Measurements from ENCODE around the gene KMT2B. TPM values are rescaled to one million over a fixed set of nuclear protein-coding genes. Genes with fewer than 3 reads are reported as not detected.

The KMT2B gene, protein sequence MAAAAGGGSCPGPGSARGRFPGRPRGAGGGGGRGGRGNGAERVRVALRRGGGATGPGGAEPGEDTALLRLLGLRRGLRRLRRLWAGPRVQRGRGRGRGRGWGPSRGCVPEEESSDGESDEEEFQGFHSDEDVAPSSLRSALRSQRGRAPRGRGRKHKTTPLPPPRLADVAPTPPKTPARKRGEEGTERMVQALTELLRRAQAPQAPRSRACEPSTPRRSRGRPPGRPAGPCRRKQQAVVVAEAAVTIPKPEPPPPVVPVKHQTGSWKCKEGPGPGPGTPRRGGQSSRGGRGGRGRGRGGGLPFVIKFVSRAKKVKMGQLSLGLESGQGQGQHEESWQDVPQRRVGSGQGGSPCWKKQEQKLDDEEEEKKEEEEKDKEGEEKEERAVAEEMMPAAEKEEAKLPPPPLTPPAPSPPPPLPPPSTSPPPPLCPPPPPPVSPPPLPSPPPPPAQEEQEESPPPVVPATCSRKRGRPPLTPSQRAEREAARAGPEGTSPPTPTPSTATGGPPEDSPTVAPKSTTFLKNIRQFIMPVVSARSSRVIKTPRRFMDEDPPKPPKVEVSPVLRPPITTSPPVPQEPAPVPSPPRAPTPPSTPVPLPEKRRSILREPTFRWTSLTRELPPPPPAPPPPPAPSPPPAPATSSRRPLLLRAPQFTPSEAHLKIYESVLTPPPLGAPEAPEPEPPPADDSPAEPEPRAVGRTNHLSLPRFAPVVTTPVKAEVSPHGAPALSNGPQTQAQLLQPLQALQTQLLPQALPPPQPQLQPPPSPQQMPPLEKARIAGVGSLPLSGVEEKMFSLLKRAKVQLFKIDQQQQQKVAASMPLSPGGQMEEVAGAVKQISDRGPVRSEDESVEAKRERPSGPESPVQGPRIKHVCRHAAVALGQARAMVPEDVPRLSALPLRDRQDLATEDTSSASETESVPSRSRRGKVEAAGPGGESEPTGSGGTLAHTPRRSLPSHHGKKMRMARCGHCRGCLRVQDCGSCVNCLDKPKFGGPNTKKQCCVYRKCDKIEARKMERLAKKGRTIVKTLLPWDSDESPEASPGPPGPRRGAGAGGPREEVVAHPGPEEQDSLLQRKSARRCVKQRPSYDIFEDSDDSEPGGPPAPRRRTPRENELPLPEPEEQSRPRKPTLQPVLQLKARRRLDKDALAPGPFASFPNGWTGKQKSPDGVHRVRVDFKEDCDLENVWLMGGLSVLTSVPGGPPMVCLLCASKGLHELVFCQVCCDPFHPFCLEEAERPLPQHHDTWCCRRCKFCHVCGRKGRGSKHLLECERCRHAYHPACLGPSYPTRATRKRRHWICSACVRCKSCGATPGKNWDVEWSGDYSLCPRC (N-terminal part only)
- total RNA-seq: 28.0 TPM

DNA sequence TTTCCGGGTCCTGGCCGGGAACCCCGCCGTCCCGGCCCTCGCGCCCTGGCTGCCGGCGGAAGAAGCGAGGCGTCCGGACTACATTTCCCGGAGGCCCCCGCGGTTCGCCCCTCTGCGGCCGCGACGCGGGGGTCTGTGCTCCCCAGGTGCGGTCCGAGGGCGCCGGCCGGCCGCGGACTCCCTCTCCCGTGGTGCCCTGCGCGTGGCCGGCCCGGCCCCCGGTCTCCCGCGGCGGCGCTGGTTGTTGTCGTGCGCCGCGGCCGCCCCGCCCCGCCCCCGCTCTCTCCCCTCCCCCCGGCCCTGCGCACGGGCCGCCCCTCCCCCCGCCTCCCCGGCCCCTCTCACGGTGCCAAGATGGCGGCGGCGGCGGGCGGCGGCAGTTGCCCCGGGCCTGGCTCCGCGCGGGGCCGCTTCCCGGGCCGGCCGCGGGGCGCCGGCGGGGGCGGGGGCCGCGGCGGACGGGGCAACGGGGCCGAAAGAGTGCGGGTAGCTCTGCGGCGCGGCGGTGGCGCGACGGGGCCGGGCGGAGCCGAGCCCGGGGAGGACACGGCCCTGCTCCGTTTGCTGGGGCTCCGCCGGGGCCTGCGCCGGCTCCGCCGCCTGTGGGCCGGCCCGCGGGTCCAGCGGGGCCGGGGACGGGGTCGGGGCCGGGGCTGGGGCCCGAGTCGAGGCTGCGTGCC, at the start of gene KMT2B:
KMT2B (plus strand) TSS at position 339 of the 680 bp plus-strand sequence; CDS start at position 355, 16 bp downstream.

DNA sequence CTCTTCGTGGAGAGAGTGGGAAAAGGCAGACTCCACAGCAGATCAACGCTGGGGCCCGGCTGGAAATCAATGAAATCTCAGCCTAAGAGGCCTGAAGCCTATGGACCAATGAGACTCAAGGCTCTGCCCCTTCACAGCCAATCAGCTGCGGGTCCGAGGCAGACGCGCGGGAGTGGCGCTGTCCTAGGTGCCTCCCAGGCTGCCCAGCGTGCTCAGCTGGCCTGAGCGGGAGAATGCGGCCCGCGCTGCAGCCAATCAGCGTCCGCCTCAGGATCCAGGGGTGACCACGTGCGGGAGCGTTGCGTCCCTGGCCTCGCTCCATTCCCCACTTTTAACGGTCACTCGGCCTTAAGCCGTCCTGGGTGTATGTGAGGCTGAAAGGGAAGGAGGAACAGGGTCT, 13.6 kb upstream of the KMT2B start, which contains the start of gene ZBTB32:
ZBTB32 (plus strand) TSS at position 341 of the 400 bp plus-strand sequence. CDS start 10,069 bp downstream, outside the sequence.

DNA sequence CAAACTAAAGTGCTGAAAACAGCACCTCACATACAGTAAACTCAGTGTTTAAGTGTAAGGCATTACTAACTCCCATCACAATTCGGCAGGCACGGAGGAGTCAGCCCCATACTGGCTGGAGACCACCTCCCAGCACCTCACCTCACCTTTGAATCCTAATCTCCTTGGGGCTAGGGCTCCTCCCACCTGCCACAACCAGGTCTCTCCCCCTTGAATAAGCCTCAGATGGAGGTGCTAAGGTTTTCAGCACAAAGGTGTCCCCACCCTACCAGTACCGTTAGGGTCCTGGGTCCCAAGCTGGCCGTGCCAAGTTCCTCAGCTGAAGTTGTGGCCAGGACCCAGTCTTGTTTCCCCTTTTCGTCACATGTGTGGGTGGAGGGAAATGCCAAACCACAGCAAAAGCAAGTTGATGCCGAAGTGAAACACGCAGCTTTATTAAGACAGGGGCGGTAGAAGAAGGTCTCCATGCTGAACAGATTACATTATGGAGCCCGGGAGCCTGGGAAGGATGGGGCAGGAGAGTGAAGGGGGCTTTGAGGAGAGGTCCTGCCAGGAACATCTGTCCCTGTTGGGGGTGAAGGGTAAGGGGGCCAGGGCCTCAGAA, 24.4 kb downstream of the KMT2B start, which contains the start of gene IGFLR1:
IGFLR1 (minus strand) TSS at position 332 of the 604 bp plus-strand sequence. CDS start 1,272 bp downstream, outside the sequence.

DNA sequence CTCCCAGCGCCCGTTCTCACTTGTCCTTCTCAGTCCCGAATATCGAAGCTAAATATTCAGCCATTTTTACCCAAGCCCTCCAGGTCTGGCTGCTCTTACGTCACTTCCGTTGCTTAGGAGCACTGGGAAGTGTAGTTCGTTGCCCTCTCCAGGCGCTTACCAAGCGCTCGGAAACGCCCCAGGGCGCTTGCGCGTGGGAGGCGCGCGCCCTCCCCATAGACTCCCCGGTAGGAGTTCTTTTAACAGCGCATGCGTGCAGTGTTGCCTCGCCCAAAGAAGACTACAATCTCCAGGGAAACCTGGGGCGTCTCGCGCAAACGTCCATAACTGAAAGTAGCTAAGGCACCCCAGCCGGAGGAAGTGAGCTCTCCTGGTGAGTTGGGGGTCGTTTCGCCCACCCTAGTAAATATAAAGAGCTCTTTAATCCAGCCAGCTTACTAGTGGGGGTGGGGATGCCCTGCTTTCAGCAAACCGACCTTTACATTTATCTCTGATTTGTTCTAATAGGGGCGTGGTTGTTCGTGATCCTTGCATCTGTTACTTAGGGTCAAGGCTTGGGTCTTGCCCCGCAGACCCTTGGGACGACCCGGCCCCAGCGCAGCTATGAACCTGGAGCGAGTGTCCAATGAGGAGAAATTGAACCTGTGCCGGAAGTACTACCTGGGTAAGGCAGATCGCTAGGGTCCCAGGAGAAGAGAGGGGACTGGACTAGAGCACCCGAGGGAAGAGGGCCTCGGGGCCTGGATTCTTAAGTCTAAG, 27.7 kb downstream of the KMT2B start, which contains the start of the genes PSENEN and U2AF1L4:
PSENEN (plus strand) TSS at position 324 of the 759 bp plus-strand sequence; CDS start at position 604, 280 bp downstream.
U2AF1L4 (minus strand) TSS at position 91 of the 759 bp plus-strand sequence; CDS start at position 64, 27 bp downstream.

DNA sequence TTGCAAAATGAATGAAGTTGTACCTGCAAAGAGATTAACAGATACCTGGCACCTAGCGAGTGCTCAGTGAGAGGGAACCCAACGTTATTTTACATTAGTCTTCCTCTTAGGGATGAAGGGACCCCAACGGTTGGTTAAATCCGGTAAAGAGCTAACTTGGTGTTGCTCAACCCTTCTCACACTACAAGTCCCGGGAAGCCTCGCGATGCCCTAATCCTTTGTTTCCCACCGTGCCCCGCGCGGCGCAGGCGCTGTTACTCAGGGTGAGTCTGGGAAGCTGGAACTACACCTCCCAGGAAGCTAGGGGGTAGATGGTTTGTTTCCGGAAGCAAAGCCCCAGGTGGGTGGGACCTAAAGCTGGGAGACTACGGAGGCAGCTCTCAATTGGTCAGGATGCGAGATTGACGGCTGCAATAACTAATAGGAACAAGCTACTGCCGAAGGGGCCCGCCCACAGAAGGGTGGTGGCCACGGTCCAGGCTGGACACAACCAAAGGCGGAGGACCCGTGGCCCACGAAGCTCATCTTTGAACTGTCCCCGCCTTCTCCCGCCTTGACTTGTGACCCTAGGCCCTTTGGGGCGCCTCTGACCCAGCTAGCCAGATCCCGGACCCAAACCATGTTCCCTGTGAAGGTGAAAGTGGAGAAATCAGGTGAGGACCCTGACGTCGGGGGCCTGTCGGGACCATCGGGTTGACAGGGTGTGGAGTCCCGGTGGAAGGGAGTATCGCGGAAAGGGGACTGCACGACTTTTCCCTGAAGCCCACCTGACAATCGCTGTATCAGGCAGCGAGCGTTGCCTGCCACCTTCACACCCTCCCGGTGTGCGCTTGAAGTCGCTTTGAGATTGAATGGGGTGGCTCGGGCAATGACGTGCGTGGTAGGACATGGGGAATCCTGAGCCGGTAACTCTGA, 30.6 kb downstream of the KMT2B start, which contains the start of gene LIN37:
LIN37 (plus strand) TSS at position 471 of the 915 bp plus-strand sequence; CDS start at position 620, 149 bp downstream.

DNA sequence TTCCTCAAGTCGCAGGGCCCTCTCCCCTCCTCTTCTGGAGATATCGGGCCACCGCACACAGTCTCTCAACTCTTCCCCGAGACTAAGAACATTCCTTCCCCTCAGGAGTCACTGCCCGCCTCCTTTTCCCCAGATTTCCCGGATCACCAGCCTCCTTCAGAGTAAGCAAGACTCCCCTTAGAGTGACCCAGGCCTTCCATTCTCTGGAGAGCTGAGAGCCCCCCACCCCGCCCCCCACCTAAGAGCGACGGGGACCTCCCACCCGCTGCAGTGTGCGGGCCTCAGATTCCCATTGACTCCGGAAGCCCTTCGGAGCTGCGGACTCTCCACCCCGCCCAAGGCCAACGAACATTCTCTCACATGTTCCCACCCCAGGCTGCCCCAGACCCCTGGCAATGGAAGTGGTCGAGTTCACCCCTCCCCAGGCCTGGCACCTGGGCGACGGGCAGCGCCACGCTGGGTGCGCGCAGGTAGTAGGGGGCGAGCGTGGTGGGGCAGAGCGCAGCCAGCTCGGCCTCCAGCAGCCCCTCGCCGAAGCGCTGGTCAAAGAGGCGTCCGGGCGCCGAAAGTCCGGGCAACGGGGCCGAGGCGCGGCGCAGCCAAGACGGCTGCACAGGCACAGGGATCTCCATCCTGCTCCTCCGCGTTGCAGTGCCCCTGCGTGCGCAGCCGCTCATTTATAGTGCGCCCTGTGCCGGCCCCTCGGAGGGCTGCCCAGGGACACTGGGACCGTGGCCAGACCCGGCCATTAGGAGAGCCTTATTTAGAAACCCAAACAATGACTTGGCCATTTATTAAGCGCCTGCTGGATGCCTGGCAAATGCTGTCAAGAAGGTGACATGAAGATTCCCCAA, 38.8 kb downstream of the KMT2B start, which contains the start of gene HSPB6:
HSPB6 (minus strand) TSS at position 653 of the 854 bp plus-strand sequence; CDS start at position 632, 21 bp downstream.

DNA sequence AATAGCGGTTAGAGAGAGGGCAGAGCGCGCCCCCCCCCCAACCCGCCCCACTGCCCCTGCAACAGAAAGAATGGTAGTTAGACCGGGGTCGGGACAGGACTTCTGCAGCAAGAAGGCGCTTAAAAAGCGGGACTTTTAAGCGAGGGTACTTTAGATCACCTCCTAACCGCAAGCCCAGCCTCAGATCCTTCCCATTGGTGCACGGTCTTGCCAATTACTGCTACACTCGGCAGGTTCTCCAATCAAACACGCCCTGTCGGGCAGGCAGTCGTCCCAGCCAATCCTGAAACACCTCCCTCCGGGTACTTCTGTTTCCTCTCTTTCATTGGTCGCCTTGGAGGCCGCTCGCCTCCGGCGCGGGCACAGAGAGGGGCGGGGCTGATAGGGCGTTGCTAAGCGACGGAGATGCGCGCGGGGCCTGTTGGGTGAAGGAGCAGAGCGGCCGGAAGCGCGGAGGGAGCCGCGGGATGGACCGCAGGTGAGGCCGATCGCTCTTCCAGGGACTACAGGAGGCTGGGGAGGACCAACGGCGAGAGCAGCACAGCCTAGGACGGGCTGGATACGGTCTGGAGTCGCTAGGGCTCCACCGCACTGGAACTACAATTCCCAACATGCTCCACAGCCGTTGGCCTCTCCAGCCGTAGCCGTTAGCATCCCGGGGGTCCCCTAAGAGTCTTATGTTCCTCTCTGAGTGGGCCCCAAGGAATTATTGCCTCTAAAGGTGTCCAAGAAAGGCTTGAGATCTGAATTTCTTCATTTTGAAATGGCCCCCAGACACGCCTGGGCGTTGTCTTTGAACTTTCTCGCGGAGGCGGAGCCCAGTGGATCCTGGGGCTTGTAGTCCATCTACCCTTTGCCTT, 40.2 kb downstream of the KMT2B start, which contains the start of gene PROSER3:
PROSER3 (plus strand) TSS at position 428 of the 860 bp plus-strand sequence; CDS start at position 468, 40 bp downstream.

DNA sequence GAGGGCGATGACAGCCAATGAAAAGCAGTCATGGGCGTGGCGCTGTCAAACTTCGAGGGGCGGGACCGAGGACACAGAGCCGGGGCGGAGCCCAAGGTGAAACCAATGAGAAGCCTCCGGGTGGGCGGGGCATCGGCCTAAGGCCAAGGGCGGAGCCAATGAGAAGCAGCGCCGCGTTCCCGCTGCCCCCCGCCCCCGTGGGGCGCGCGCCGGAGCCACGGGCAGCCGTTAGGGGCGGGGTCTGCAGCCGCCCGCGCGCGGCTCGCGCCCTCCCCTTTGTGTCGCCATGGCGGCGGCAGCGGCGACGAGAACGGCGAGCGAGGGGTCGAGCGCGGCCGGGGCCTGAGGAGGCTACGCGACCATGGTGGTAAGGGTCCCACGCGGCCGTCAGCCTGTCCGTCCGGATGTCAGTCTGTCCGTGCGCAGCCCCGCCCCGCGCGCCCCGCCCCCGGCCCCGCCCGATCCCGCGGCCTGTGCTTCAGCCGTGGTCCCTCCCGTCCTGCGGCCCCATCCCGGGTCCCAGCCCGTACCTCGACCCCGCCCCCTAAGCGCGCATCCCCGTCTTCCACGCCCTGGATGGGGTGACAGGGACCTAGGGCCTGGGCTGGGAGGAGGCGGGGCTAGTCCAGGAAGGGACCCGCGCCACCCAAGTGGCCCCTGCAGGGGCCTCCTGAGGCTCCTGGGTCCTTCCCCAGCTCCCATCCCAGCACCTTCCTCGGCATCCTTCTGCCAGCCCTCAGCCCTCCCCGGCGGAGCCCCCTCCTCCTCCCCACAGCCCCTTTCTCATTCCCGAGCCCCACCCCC, 57.7 kb downstream of the KMT2B start, which contains the start of gene ARHGAP33:
ARHGAP33 (plus strand) TSS at position 267 of the 804 bp plus-strand sequence; CDS start at position 362, 95 bp downstream.

Other genes starting within 250 kb of the KMT2B start
- gene KRTDAP, start 227.5 kb upstream of the KMT2B start, total RNA-seq: not detected
- 47.1 TPM for gene DMKN, start 204.4 kb upstream of the KMT2B start, total RNA-seq
- not detected for gene SBSN, start 189.7 kb upstream of the KMT2B start, total RNA-seq
- gene GAPDHS, start 184.5 kb upstream of the KMT2B start, total RNA-seq: not detected
- gene TMEM147, start 172.4 kb upstream of the KMT2B start, total RNA-seq: 74.1 TPM
- 0.41 TPM for gene ATP4A, start 154.3 kb upstream of the KMT2B start, total RNA-seq
- gene PMIS2, start 131.8 kb upstream of the KMT2B start, total RNA-seq: not detected
- 14.3 TPM for gene HAUS5, start 105.3 kb upstream of the KMT2B start, total RNA-seq
- 40.6 TPM for gene RBM42, start 89.0 kb upstream of the KMT2B start, total RNA-seq
- gene ETV2, start 76.3 kb upstream of the KMT2B start, total RNA-seq: 0.47 TPM
- gene COX6B1, start 69.7 kb upstream of the KMT2B start, total RNA-seq: 303 TPM
- gene UPK1A, start 51.5 kb upstream of the KMT2B start, total RNA-seq: 20.4 TPM
- not detected for gene ZBTB32, start 13.4 kb upstream of the KMT2B start, total RNA-seq
- 4.5 TPM for gene IGFLR1, start 24.4 kb downstream of the KMT2B start, total RNA-seq
- gene U2AF1L4, start 27.4 kb downstream of the KMT2B start, total RNA-seq: 14.9 TPM
- 22.9 TPM for gene PSENEN, start 27.6 kb downstream of the KMT2B start, total RNA-seq
- gene LIN37, start 30.6 kb downstream of the KMT2B start, total RNA-seq: 11.3 TPM
- 51.6 TPM for gene HSPB6, start 39.0 kb downstream of the KMT2B start, total RNA-seq
- 15.9 TPM for gene PROSER3, start 40.2 kb downstream of the KMT2B start, total RNA-seq
- gene ARHGAP33, start 57.6 kb downstream of the KMT2B start, total RNA-seq: 27.4 TPM
- 14.4 TPM for gene PRODH2, start 94.8 kb downstream of the KMT2B start, total RNA-seq
- 32.8 TPM for gene NPHS1, start 134.5 kb downstream of the KMT2B start, total RNA-seq
- 3.9 TPM for gene KIRREL2, start 138.9 kb downstream of the KMT2B start, total RNA-seq
- 10.3 TPM for gene APLP1, start 150.6 kb downstream of the KMT2B start, total RNA-seq
- gene NFKBID, start 182.5 kb downstream of the KMT2B start, total RNA-seq: 12.7 TPM
- gene HCST, start 184.5 kb downstream of the KMT2B start, total RNA-seq: 6.9 TPM
- 24.3 TPM for gene TYROBP, start 190.3 kb downstream of the KMT2B start, total RNA-seq
- gene LRFN3, start 218.4 kb downstream of the KMT2B start, total RNA-seq: 9.9 TPM

Data from metanephros (tissue), 1 donor.